SU-DHL-6 (cell line): ENCODE results near the gene VRK3.
"Not testable (repeated sequence)": the region's sequence is repeated elsewhere in the genome, so short reads cannot be mapped to it uniquely, and the experiment has no call there.

Experiments used
- H2AFZ ChIP-seq: fragments of 200-600 bp; sonication (generic); 2 replicates; pipeline ENCODE4 v1.6.1; 2014; ENCODE audit warnings: low read depth, mild to moderate bottlenecking, moderate library complexity, mixed read lengths, antibody characterized with exemption, low read length; ENCODE audit not compliant: severe bottlenecking
- H3F3A ChIP-seq: fragments of 200-600 bp; shearing (Covaris generic); 2 replicates; pipeline ENCODE4 v1.6.0; 2016; ENCODE audit warnings: antibody characterized with exemption, mild to moderate bottlenecking; ENCODE audit not compliant: insufficient read depth
- H3K27ac ChIP-seq: fragments of 200-600 bp; sonication (generic); 2 replicates; pipeline ENCODE4 v1.5.1; 2016; ENCODE audit warnings: low read depth, mild to moderate bottlenecking, low read length, moderate library complexity, mixed read lengths
- H3K27me3 ChIP-seq: fragments of 200-600 bp; sonication (generic), shearing (Covaris generic); 2 replicates; pipeline ENCODE4 v1.6.0; 2014; ENCODE audit warnings: mild to moderate bottlenecking, low read length
- H3K36me3 ChIP-seq: fragments of 200-600 bp; sonication (generic); 2 replicates; pipeline ENCODE4 v1.6.1; 2014; ENCODE audit warnings: mild to moderate bottlenecking, low read length, mixed read lengths
- H3K4me2 ChIP-seq: fragments of 300-600, 200-600 bp; shearing (Covaris generic), sonication (generic); 2 replicates; pipeline ENCODE4 v1.6.0; 2014; ENCODE audit warnings: low read length, low read depth, mild to moderate bottlenecking; ENCODE audit not compliant: poor library complexity, severe bottlenecking
- H3K4me3 ChIP-seq: fragments of 200-600 bp; sonication (generic); 2 replicates; pipeline ENCODE4 v1.5.1; 2014; ENCODE audit warnings: antibody characterized with exemption, low read length, mild to moderate bottlenecking, mixed read lengths; ENCODE audit not compliant: insufficient read depth, poor library complexity, severe bottlenecking
- H3K79me2 ChIP-seq: fragments of 200-600 bp; sonication (generic); 2 replicates; pipeline ENCODE4 v1.6.1; 2014; ENCODE audit warnings: mild to moderate bottlenecking, low read length, moderate library complexity; ENCODE audit not compliant: insufficient read depth
- H3K9ac ChIP-seq: fragments of 200-600 bp; sonication (generic); 2 replicates; pipeline ENCODE4 v1.7.0; 2014; ENCODE audit warnings: mild to moderate bottlenecking, low read length
- H3K9me2 ChIP-seq: fragments of 200-600 bp; sonication (generic); replicated peaks from 2 replicates; pipeline ENCODE4 v1.6.1; 2014; ENCODE audit warnings: low read length; ENCODE audit not compliant: insufficient read depth
- H3K9me3 ChIP-seq: fragments of 200-600 bp; sonication (generic); 2 replicates; pipeline ENCODE4 v1.6.1; 2014; ENCODE audit warnings: low read length, mixed read lengths; ENCODE audit not compliant: insufficient read depth
- H4K20me1 ChIP-seq: fragments of 200-600 bp; sonication (generic); 2 replicates; pipeline ENCODE4 v1.6.1; 2014; ENCODE audit warnings: low read depth, mild to moderate bottlenecking, antibody characterized with exemption, low read length, moderate library complexity, mixed read lengths
- EZH2phosphoT487 ChIP-seq: fragments of 200-600 bp; sonication (generic), shearing (Covaris generic); conservative IDR thresholded peaks from 2 replicates; pipeline ENCODE4 v1.6.1; 2018; ENCODE audit warnings: mild to moderate bottlenecking, antibody characterized with exemption, low read length, moderate library complexity, mixed read lengths
- TF ChIP-seq, protein P1 (sequence below): fragments of 200-600 bp; sonication (generic); IDR thresholded peaks from one replicate; pipeline ENCODE4 v1.5.1; 2017; ENCODE audit warnings: antibody characterized with exemption, mild to moderate bottlenecking, low read length, moderate library complexity; ENCODE audit not compliant: insufficient read depth, poor library complexity, severe bottlenecking

Gene VRK3

GRCh38 chr19:49950590-49950948, 74.6 kb downstream of the VRK3 start:
- TF ChIP-seq, protein P1, sequence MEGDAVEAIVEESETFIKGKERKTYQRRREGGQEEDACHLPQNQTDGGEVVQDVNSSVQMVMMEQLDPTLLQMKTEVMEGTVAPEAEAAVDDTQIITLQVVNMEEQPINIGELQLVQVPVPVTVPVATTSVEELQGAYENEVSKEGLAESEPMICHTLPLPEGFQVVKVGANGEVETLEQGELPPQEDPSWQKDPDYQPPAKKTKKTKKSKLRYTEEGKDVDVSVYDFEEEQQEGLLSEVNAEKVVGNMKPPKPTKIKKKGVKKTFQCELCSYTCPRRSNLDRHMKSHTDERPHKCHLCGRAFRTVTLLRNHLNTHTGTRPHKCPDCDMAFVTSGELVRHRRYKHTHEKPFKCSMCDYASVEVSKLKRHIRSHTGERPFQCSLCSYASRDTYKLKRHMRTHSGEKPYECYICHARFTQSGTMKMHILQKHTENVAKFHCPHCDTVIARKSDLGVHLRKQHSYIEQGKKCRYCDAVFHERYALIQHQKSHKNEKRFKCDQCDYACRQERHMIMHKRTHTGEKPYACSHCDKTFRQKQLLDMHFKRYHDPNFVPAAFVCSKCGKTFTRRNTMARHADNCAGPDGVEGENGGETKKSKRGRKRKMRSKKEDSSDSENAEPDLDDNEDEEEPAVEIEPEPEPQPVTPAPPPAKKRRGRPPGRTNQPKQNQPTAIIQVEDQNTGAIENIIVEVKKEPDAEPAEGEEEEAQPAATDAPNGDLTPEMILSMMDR: no peak
- TF ChIP-seq EZH2phosphoT487: no peak
- Histone ChIP-seq H3K27me3 (no peaks in the 10 kb centered on the region), H2AFZ (no peak overlapping the region), H3K9ac (no peak overlapping the region), H3K4me3 (no peak overlapping the region), H3K27ac (no peak overlapping the region), H3K79me2 (no peaks in the 10 kb centered on the region), H3F3A (no peaks in the 10 kb centered on the region), H3K9me2 (no peaks in the 10 kb centered on the region), H3K36me3 (no peaks in the 10 kb centered on the region), H4K20me1 (no peaks in the 10 kb centered on the region), H3K4me2 (no peak overlapping the region), H3K9me3 (no peaks in the 10 kb centered on the region)

DNA sequence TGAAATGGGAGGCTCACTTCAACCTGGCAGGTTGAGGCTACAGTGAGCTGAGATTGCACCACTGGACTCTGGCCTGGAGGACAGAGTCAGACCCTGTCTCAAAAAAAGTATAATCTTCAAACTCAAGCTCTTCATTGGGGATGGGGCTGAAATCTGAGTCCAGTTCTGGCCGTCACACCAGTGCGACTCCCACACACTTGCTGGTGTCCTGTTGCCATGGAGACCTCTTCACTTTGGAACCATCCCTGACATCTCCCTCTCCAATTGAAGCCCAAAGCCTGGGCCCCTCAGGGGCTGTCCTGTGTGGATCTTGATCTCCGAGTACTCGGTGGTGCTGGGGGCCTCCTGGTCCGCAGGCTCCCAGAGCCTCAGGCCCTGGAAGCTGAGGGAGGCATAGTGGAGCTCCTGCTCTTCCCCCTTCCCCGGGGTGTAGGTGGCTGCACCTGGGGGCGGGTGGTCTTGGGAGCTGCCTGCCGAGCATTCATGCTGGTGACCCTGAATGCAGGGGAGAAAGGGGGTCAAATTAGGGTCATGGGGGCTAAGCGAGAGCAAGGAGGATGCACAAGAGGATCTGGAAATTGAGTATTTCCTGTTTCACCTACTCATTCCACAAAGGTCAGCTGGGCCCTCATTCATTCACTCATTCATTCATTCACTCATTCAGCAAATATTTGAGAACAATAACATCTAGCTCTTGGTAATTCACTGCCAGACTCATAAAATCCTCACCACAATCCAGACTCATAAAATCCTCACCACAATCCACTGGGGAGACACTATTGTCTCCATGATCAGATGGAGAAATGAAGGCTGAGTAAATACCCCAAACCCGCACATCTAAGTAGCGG, 75.2 kb downstream of the VRK3 start:
- no peaks in the 10 kb centered on the region for H3K36me3 ChIP-seq
- no peaks in the 10 kb centered on the region for H3K79me2 ChIP-seq
- no peak overlapping the region for H3K4me2 ChIP-seq
- no peak overlapping the region for H3K27ac ChIP-seq
- H4K20me1 ChIP-seq: no peaks in the 10 kb centered on the region
- no peaks in the 10 kb centered on the region for H3K9me2 ChIP-seq
- H3K27me3 ChIP-seq: no peaks in the 10 kb centered on the region
- no peak overlapping the region for H3K9ac ChIP-seq
- TF ChIP-seq, protein P1: no peak
- no peak for TF ChIP-seq EZH2phosphoT487
- H3F3A ChIP-seq: no peaks in the 10 kb centered on the region
- H3K4me3 ChIP-seq: no peak overlapping the region
- H2AFZ ChIP-seq: no peak overlapping the region
- no peaks in the 10 kb centered on the region for H3K9me3 ChIP-seq

DNA sequence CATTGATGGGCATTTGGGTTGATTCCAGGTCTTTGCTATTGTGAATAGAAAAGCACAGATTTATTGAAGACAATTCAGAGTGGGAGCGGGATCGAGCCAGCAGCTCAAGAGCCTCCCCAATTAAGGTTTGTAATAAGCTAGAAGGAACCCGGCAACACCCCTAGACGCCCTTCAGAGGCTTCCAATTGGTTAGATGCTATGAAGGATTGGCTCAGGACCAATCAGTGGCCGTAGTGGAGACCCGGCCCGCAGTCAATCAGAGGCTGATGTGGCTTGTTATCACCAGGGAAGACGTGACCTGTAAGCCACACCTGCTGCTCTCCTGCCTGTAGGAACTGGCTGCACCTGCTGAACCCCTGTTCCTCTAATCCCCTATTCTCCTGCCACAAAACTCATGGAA, 78.8 kb downstream of the VRK3 start:
- no peaks in the 10 kb centered on the region for H3F3A ChIP-seq
- H3K4me2 ChIP-seq: no peak overlapping the region
- no peak overlapping the region for H2AFZ ChIP-seq
- H4K20me1 ChIP-seq: no peaks in the 10 kb centered on the region
- no peaks in the 10 kb centered on the region for H3K36me3 ChIP-seq
- TF ChIP-seq, protein P1: no peak
- no peak for TF ChIP-seq EZH2phosphoT487
- no peak overlapping the region for H3K4me3 ChIP-seq
- no peaks in the 10 kb centered on the region for H3K27me3 ChIP-seq
- no peak overlapping the region for H3K27ac ChIP-seq
- H3K9ac ChIP-seq: no peak overlapping the region
- H3K79me2 ChIP-seq: no peaks in the 10 kb centered on the region
- H3K9me3 ChIP-seq: no peaks in the 10 kb centered on the region
- no peaks in the 10 kb centered on the region for H3K9me2 ChIP-seq

- H3K79me2 ChIP-seq, H3K27me3 ChIP-seq, H3K9me3 ChIP-seq, H3K4me3 ChIP-seq, H4K20me1 ChIP-seq, H2AFZ ChIP-seq, H3K36me3 ChIP-seq, H3K27ac ChIP-seq, H3F3A ChIP-seq, H3K9me2 ChIP-seq, H3K9ac ChIP-seq, H3K4me2 ChIP-seq: not testable (repeated sequence)
Measured at GRCh38 chr19:49944567-49944966, 80.6 kb downstream of the VRK3 start.
